GM12874 (cell line): ENCODE data around the gene CISD1.

Experiments
- TF ChIP-seq, protein P1 (sequence below): IDR thresholded peaks from 2 replicates; pipeline ENCODE4 v1.5.1; 2011; ENCODE audit warnings: low read depth, mild to moderate bottlenecking, control low read depth, low read length, moderate library complexity; ENCODE audit not compliant: insufficient read depth

CISD1 gene

DNA sequence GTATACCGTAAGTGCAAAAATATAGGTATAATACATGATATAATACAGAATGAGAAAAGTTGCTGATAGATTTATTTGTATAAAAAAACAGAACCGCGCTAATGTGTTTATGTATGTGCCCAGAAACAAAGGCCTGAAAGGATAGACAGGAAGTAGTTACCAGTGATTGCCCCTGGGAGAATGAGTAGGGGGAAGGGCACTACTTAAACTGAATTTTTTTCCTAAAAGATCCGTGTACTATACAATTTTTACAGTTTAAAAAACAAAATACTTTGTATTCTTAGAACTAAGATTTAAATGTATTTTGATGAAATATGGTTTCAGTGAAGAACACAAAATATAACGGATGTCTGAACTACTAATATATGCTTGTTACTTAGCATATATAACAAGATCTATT is 4.2 kb upstream of the CISD1 start:
- TF ChIP-seq, protein P1, sequence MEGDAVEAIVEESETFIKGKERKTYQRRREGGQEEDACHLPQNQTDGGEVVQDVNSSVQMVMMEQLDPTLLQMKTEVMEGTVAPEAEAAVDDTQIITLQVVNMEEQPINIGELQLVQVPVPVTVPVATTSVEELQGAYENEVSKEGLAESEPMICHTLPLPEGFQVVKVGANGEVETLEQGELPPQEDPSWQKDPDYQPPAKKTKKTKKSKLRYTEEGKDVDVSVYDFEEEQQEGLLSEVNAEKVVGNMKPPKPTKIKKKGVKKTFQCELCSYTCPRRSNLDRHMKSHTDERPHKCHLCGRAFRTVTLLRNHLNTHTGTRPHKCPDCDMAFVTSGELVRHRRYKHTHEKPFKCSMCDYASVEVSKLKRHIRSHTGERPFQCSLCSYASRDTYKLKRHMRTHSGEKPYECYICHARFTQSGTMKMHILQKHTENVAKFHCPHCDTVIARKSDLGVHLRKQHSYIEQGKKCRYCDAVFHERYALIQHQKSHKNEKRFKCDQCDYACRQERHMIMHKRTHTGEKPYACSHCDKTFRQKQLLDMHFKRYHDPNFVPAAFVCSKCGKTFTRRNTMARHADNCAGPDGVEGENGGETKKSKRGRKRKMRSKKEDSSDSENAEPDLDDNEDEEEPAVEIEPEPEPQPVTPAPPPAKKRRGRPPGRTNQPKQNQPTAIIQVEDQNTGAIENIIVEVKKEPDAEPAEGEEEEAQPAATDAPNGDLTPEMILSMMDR: no peak

DNA sequence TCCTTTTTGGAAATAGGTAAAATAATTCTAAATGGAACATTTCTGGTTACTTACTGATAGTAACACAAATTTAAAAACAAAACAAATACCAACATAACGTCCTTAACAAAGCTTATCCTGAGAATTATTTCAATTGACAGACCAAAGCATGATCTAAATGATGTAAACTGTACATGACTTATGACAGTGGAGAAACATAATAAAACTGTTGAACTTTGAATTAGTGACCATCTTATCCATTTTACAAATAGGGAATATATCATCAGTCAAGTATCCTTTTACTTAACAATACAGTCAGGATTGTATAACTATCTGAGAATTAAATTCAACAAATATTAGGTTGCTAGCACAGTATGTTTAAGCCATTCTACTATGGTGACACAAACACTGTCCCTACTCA is 3.7 kb upstream of the CISD1 start:
- TF ChIP-seq, protein P1: no peak

DNA sequence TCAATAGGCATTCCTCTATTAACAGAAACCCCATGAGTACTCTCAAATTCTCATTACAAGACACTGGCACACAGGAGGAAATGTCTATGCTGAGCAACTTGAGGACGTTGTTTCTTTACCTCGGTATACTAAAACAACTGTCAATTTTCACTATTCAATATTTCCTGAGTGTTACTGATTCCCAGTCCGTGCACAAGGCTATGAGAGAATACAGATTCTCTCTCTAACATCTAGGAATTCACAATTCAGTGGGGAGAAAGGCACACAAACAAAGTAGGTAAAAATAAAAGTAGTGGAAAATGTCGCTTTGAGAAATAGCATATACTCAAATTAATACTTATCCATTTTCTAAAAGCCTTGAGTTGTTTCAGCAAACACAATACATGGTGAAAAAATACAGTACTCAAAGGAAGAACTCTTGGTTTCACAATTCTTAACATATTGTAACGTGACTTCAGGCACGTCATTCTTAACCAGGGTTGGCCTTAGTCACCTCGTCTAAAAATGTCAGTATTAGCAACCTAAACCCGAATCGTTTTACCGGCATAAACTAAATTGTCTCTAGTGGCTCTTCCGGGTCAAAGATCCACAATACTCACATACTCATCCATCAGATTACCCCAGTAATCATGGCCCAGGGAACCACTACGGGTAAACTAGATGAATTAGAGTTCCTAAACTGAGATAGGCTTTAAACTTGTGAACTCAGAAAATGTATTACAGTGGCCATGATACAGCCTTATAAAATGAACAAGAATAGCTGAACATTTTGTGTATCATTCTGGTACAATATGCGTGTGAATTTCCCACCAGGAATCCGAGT is 2.7 kb upstream of the CISD1 start:
- TF ChIP-seq, protein P1: no peak

DNA sequence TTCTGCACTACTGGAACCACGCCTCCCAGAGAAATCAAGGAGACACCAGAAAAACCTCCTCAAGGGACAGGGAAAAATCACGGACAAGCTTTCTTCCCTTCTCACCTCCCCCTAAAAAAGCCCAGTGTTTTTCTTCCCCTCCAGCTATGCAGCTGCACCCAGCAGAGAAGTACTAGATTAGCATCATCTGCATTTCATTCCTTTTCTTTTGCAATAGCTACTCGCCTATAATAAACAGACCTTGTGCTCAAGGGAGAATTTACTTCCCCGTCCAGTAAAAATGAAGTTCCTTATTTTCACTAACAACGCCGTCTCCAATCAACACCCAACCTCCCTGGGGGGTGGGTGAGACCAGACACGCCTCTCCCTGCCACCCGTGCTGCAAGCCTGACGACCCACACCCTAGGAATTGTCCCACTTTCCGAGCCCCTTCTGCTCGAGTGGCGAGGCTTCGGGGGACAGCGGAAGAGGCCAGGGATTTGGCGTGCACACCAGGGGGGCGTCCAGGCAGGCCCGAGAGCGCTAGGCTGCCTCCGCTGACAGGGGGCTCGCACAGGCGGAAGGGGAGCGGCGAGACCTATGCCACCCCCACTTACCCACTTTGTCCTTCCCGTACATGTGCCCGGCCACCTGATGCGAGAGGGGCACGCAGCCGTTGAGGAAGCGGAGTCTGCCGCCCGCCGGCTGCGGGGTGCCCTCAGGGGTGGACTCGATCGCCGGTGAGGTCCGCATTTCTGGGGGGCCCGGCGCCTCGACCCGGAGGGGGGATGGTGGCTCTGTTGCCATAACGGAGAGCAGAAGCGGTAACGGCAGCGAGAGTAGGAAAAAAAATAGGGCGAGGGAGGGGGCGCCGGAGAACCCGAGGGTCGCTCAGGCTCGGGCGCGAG is 1.9 kb upstream of the CISD1 start:
- TF ChIP-seq, protein P1: no peak

DNA sequence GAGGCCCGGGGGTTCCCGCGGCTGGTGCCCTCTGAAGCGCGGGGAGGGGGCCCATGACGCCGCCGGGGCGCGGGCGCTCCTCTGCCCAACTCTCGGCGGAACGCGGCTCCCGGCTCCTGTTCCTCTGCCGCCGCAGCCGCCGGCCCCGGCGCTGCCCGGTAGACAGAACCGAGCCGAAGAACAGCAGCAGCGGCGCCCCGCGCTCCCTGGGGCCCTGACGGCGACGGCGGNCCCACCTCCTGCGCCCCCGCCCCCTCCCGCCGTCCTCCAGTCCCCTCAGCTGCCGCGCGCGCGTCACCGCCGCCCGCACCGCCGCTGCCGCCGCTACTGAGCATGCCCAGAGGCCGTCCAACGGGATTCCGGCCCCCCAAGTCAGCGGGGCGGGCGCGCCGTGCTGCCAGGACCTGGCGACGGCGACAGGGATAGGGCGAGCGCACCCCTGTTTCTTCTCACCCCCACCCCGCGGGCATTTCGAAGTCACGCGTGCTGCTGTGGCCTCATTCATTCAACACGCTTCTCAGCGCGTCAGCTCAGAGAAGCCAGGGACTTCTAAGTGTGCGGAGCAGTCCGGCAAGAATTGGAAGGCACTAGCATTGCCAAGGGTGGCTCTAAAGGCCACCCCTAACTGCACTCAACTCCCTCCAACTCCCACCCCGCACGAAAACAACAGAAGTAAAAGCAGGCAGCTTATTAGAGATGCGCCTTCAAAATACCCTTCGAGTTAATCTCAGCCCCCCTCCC is 1.1 kb upstream of the CISD1 start, which contains the start of gene IPMK:
Gene IPMK, minus strand, starts transcription at position 182 of the 741 bp plus-strand sequence. CDS start 283 bp downstream, outside the sequence.
- TF ChIP-seq, protein P1: no peak

DNA sequence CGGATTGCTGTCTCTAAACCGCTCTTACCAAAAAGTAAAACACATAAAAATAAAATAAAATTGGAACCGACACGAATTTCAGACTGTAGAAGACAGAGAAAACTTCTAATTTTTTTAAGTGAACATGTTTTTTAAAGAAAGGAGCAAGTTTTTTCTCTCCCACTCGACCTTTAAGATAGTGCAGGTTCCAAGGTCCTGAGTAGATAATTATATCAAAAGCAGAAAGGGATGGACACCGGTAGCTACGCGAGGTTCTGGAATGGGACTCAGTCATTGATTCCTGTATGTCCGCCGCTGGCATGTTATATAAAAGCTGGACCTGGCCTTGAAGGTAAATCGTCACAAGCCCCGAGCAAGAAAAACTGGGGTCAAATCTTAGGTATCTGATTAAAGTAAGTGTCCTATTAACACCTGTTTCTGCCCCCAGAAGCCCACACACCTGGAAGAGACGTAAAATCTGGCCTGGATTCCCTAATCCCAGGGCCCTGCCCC is 462 bp upstream of the CISD1 start:
- TF ChIP-seq, protein P1: no peak
